ENCODE measurements around the gene CALN1. TPM values are rescaled to one million over a fixed set of nuclear protein-coding genes. Genes with fewer than 3 reads are reported as not detected.

The CALN1 gene
- polyA plus RNA-seq, 3 donors: under 0.01 TPM; not detected in 2

- no peak for DNase-seq
- no peak overlapping the region for H3K4me2 ChIP-seq (replicated peaks; ENCODE audit: extremely low read depth, low read length, poor library complexity, severe bottlenecking)
- H3K36me3 ChIP-seq (replicated peaks in 1 of 2; ENCODE audit: control insufficient read depth in 1 of 2, insufficient read depth in 2 of 2, low read length in 2 of 2): no peaks in the 10 kb centered on the region
- 98% methylated on average over 8 of the region's 11 CpGs for WGBS (ENCODE audit: insufficient coverage)
- Mint-ChIP-seq H3K4me1 (no peaks in the 10 kb centered on the region), H3K27me3 (ENCODE audit: low read depth in 3 of 3) (peaks cover 0 to 3% (median 0%) of the 10 kb centered on the region in 3 donors), H3K36me3 (no peaks in the 10 kb centered on the region), H3K4me3 (no peak overlapping the region), H3K9me3 (peaks cover 0 to 22% (median 11%) of the 10 kb centered on the region in 7 donors), H3K27ac (no peak overlapping the region)
- no peak for TF ChIP-seq CTCF (IDR thresholded peaks at IDR 0.05)
- H3K4me3 ChIP-seq (replicated peaks in 1 of 3; ENCODE audit: low read depth in 2 of 3, low read length in 3 of 3): no peak overlapping the region
- no peaks in the 10 kb centered on the region for H3K27me3 ChIP-seq (ENCODE audit: control insufficient read depth in 2 of 2, insufficient read depth in 2 of 2, low read length in 2 of 2)
- no peaks in the 10 kb centered on the region for H4K20me1 ChIP-seq (ENCODE audit: insufficient read depth, low read length)
- no peaks in the 10 kb centered on the region for H3K79me2 ChIP-seq (ENCODE audit: insufficient read depth, low read length)
- no peak overlapping the region for H2AFZ ChIP-seq (ENCODE audit: insufficient read depth, low read depth, low read length, poor library complexity, severe bottlenecking)
- no peak overlapping the region for H3K27ac ChIP-seq (ENCODE audit: low read depth in 1 of 2, low read length in 2 of 2)
- H3K4me1 ChIP-seq (ENCODE audit: control insufficient read depth in 1 of 2, insufficient read depth in 2 of 2, low read length in 2 of 2): no peaks in the 10 kb centered on the region
- no peak overlapping the region for H3K9ac ChIP-seq (ENCODE audit: insufficient read depth, low read length, poor library complexity, severe bottlenecking)
- intact Hi-C loops (cut with micrococcal nuclease): no loop called here
- peaks cover 0 to 8% of the 10 kb centered on the region in 2 donors for H3K9me3 ChIP-seq (replicated peaks in 1 of 2; ENCODE audit: control insufficient read depth in 1 of 2, insufficient read depth in 1 of 2, low read length in 2 of 2)
Measured at GRCh38 chr7:71800321-71800720, 611.8 kb downstream of the CALN1 start.

GRCh38 chr7:71795410-71795809 is 616.7 kb downstream of the CALN1 start:
- H3K36me3 ChIP-seq (replicated peaks in 1 of 2; ENCODE audit: control insufficient read depth in 1 of 2, insufficient read depth in 2 of 2, low read length in 2 of 2): no peaks in the 10 kb centered on the region
- Mint-ChIP-seq H3K4me3 (no peak overlapping the region), H3K27ac (no peak overlapping the region), H3K9me3 (peaks cover 3 to 29% (median 14%) of the 10 kb centered on the region in 7 donors), H3K27me3 (ENCODE audit: low read depth in 3 of 3) (peaks cover 0 to 2% (median 0%) of the 10 kb centered on the region in 3 donors), H3K4me1 (no peaks in the 10 kb centered on the region), H3K36me3 (no peaks in the 10 kb centered on the region)
- H3K79me2 ChIP-seq (ENCODE audit: insufficient read depth, low read length): no peaks in the 10 kb centered on the region
- no peak overlapping the region for H2AFZ ChIP-seq (ENCODE audit: insufficient read depth, low read depth, low read length, poor library complexity, severe bottlenecking)
- peaks cover 3 to 10% of the 10 kb centered on the region in 2 donors for H3K9me3 ChIP-seq (replicated peaks in 1 of 2; ENCODE audit: control insufficient read depth in 1 of 2, insufficient read depth in 1 of 2, low read length in 2 of 2)
- no peaks in the 10 kb centered on the region for H4K20me1 ChIP-seq (ENCODE audit: insufficient read depth, low read length)
- H3K9ac ChIP-seq (ENCODE audit: insufficient read depth, low read length, poor library complexity, severe bottlenecking): no peak overlapping the region
- DNase-seq: no peak
- H3K4me3 ChIP-seq (replicated peaks in 1 of 3; ENCODE audit: low read depth in 2 of 3, low read length in 3 of 3): no peak overlapping the region
- H3K4me1 ChIP-seq (ENCODE audit: control insufficient read depth in 1 of 2, insufficient read depth in 2 of 2, low read length in 2 of 2): no peaks in the 10 kb centered on the region
- H3K27me3 ChIP-seq (ENCODE audit: control insufficient read depth in 2 of 2, insufficient read depth in 2 of 2, low read length in 2 of 2): no peaks in the 10 kb centered on the region
- no peak overlapping the region for H3K27ac ChIP-seq (ENCODE audit: low read depth in 1 of 2, low read length in 2 of 2)
- intact Hi-C loops (cut with micrococcal nuclease): no loop called here
- TF ChIP-seq CTCF (IDR thresholded peaks at IDR 0.05): no peak
- WGBS (ENCODE audit: insufficient coverage): 92% methylated on average over 8 of the region's 10 CpGs
- H3K4me2 ChIP-seq (replicated peaks; ENCODE audit: extremely low read depth, low read length, poor library complexity, severe bottlenecking): no peak overlapping the region

All from CD14-positive monocyte (primary cell).